IMR-90 (cell line): Measurements from ENCODE around the gene LGSN.
"Not testable (repeated sequence)": the region's sequence is repeated elsewhere in the genome, so short reads cannot be mapped to it uniquely, and the experiment has no call there.

Experiments
- BHLHE40 ChIP-seq: fragments of 150-350 bp; IDR thresholded peaks from 2 replicates; pipeline ENCODE4 v1.6.1; 2016; ENCODE audit warnings: mild to moderate bottlenecking, low read depth, low read length
- CHD1 ChIP-seq: IDR thresholded peaks from 2 replicates; pipeline ENCODE4 v1.6.1; 2012; ENCODE audit warnings: low read depth, low read length, improper control_type of control experiment
- CTCF ChIP-seq: conservative IDR thresholded peaks from 2 replicates; pipeline ENCODE4 v1.5.1; 2012; ENCODE audit warnings: mild to moderate bottlenecking, low read depth, low read length, improper control_type of control experiment
- FOS ChIP-seq: fragments of 150-350 bp; IDR thresholded peaks from 2 replicates; pipeline ENCODE4 v1.6.1; 2016; ENCODE audit warnings: low read depth, low read length
- MAFK ChIP-seq: IDR thresholded peaks from 2 replicates; pipeline ENCODE4 v1.6.1; 2012; ENCODE audit warnings: low read depth, low read length, improper control_type of control experiment
- MXI1 ChIP-seq: IDR thresholded peaks from 2 replicates; pipeline ENCODE4 v1.6.1; 2012; ENCODE audit warnings: low read depth, mild to moderate bottlenecking, low read length, moderate library complexity, borderline replicate concordance
- NFE2L2 ChIP-seq: fragments of 150-350 bp; IDR thresholded peaks from 2 replicates; pipeline ENCODE4 v1.6.1; 2016; ENCODE audit warnings: low read depth, mild to moderate bottlenecking, low read length
- POLR2A ChIP-seq: IDR thresholded peaks from 2 replicates; pipeline ENCODE4 v1.6.1; 2012; ENCODE audit warnings: mild to moderate bottlenecking, low read depth, low read length
- RFX5 ChIP-seq: IDR thresholded peaks from 2 replicates; pipeline ENCODE4 v1.8.0; 2012; ENCODE audit warnings: low read depth, mild to moderate bottlenecking, low read length, moderate library complexity
- SMC3 ChIP-seq: fragments of 150-350 bp; IDR thresholded peaks from 2 replicates; pipeline ENCODE4 v1.6.1; 2016; ENCODE audit warnings: low read depth, mild to moderate bottlenecking, antibody characterized with exemption, low read length, moderate library complexity

- TF ChIP-seq CTCF, POLR2A, RFX5, CHD1, NFE2L2, MXI1, SMC3, FOS, BHLHE40, MAFK: not testable (repeated sequence)
Measured at GRCh38 chr6:63227928-63228894, 91.6 kb downstream of the LGSN start.
